Measurements from ENCODE around the gene ZMYM4. TPM values are rescaled to one million over a fixed set of nuclear protein-coding genes. Genes with fewer than 3 reads are reported as not detected.

The ZMYM4 gene
- total and polyA plus RNA-seq, 4 donors: 9.0 to 63.8 (median 21.7) TPM

GRCh38 chr1:35432231-35432630, 163.7 kb downstream of the ZMYM4 start:
- H3K9ac ChIP-seq (ENCODE audit: insufficient read depth in 1 of 2, low read length in 2 of 2): no peak overlapping the region
- no peaks in the 10 kb centered on the region for H3K27me3 ChIP-seq (ENCODE audit: control insufficient read depth in 3 of 3, insufficient read depth in 3 of 3, low read length in 2 of 3)
- 95 to 97% methylated on average over 10 of the region's 10 CpGs for WGBS, 2 donors
- no peak for DNase-seq
- H3K9me3 ChIP-seq (ENCODE audit: control insufficient read depth in 4 of 4, insufficient read depth in 3 of 4, low read length in 3 of 4): no peaks in the 10 kb centered on the region
- no peaks in the 10 kb centered on the region for H3K4me1 ChIP-seq (ENCODE audit: control insufficient read depth in 5 of 5, insufficient read depth in 5 of 5, low read length in 5 of 5)
- no peak for TF ChIP-seq CTCF (IDR thresholded peaks at IDR 0.05; ENCODE audit: control extremely low read depth, extremely low read depth)
- peaks cover 4 to 42% (median 20%) of the 10 kb centered on the region in 4 donors for H3K36me3 ChIP-seq (ENCODE audit: control insufficient read depth in 4 of 4, insufficient read depth in 4 of 4, low read length in 4 of 4)
- H3K27ac ChIP-seq (ENCODE audit: low read depth in 1 of 2, low read length in 1 of 2): no peak overlapping the region
- no peak overlapping the region for H3K4me3 ChIP-seq
- no peak for ATAC-seq (ENCODE audit: insufficient read depth, low FRiP score)

- no peaks in the 10 kb centered on the region for H3K27me3 ChIP-seq (ENCODE audit: control insufficient read depth in 3 of 3, insufficient read depth in 3 of 3, low read length in 2 of 3)
- DNase-seq (no peak), ATAC-seq (ENCODE audit: insufficient read depth, low FRiP score) (no peak)
- no peak for TF ChIP-seq CTCF (IDR thresholded peaks at IDR 0.05; ENCODE audit: control extremely low read depth, extremely low read depth)
- H3K27ac ChIP-seq (ENCODE audit: low read depth in 1 of 2, low read length in 1 of 2): no peak overlapping the region
- H3K9ac ChIP-seq (ENCODE audit: insufficient read depth in 1 of 2, low read length in 2 of 2): no peak overlapping the region
- WGBS, 2 donors: 95 to 96% methylated on average over 14 of the region's 15 CpGs
- H3K4me1 ChIP-seq (ENCODE audit: control insufficient read depth in 5 of 5, insufficient read depth in 5 of 5, low read length in 5 of 5): no peaks in the 10 kb centered on the region
- peaks cover 6 to 47% (median 22%) of the 10 kb centered on the region in 4 donors for H3K36me3 ChIP-seq (ENCODE audit: control insufficient read depth in 4 of 4, insufficient read depth in 4 of 4, low read length in 4 of 4)
- H3K9me3 ChIP-seq (ENCODE audit: control insufficient read depth in 4 of 4, insufficient read depth in 3 of 4, low read length in 3 of 4): no peaks in the 10 kb centered on the region
- H3K4me3 ChIP-seq: no peak overlapping the region
Observed at GRCh38 chr1:35433714-35434113, 165.2 kb downstream of the ZMYM4 start.

- ATAC-seq (ENCODE audit: insufficient read depth, low FRiP score) (no peak), DNase-seq (no peak)
- Histone ChIP-seq H3K9ac (ENCODE audit: insufficient read depth in 1 of 2, low read length in 2 of 2) (no peak overlapping the region), H3K4me3 (no peak overlapping the region), H3K4me1 (ENCODE audit: control insufficient read depth in 5 of 5, insufficient read depth in 5 of 5, low read length in 5 of 5) (no peaks in the 10 kb centered on the region), H3K36me3 (ENCODE audit: control insufficient read depth in 4 of 4, insufficient read depth in 4 of 4, low read length in 4 of 4) (peaks cover 6 to 47% (median 26%) of the 10 kb centered on the region in 4 donors), H3K9me3 (ENCODE audit: control insufficient read depth in 4 of 4, insufficient read depth in 3 of 4, low read length in 3 of 4) (no peaks in the 10 kb centered on the region), H3K27me3 (ENCODE audit: control insufficient read depth in 3 of 3, insufficient read depth in 3 of 3, low read length in 2 of 3) (no peaks in the 10 kb centered on the region), H3K27ac (ENCODE audit: low read depth in 1 of 2, low read length in 1 of 2) (no peak overlapping the region)
- TF ChIP-seq CTCF (IDR thresholded peaks at IDR 0.05; ENCODE audit: control extremely low read depth, extremely low read depth): no peak
- WGBS, 2 donors: 92 to 94% methylated on average over 12 of the region's 12 CpGs
Observed at GRCh38 chr1:35434703-35435102, 166.2 kb downstream of the ZMYM4 start.

GRCh38 chr1:35436078-35436477, 167.6 kb downstream of the ZMYM4 start:
- no peak overlapping the region for H3K27ac ChIP-seq (ENCODE audit: low read depth in 1 of 2, low read length in 1 of 2)
- DNase-seq: no peak
- H3K36me3 ChIP-seq (ENCODE audit: control insufficient read depth in 4 of 4, insufficient read depth in 4 of 4, low read length in 4 of 4): peaks cover 11 to 59% (median 35%) of the 10 kb centered on the region in 4 donors
- WGBS, 2 donors: 94 to 97% methylated on average over 10 of the region's 10 CpGs
- H3K4me3 ChIP-seq: no peak overlapping the region
- H3K27me3 ChIP-seq (ENCODE audit: control insufficient read depth in 3 of 3, insufficient read depth in 3 of 3, low read length in 2 of 3): no peaks in the 10 kb centered on the region
- H3K9ac ChIP-seq (ENCODE audit: insufficient read depth in 1 of 2, low read length in 2 of 2): no peak overlapping the region
- TF ChIP-seq CTCF (IDR thresholded peaks at IDR 0.05; ENCODE audit: control extremely low read depth, extremely low read depth): no peak
- no peaks in the 10 kb centered on the region for H3K9me3 ChIP-seq (ENCODE audit: control insufficient read depth in 4 of 4, insufficient read depth in 3 of 4, low read length in 3 of 4)
- ATAC-seq (ENCODE audit: insufficient read depth, low FRiP score): no peak
- no peaks in the 10 kb centered on the region for H3K4me1 ChIP-seq (ENCODE audit: control insufficient read depth in 5 of 5, insufficient read depth in 5 of 5, low read length in 5 of 5)
